OCI-LY7 (cell line): Measurements from ENCODE around the gene PADI6. TPM values are rescaled to one million over a fixed set of nuclear protein-coding genes. Genes with fewer than 3 reads are reported as not detected.

Source experiments
- BruUV-seq: library from RNA; stranded (reverse); fragments of 400-500 nt; replicated peaks from 2 replicates; lab custom pipeline; 2021; lab: Mats Ljungman, UMichigan
- CTCF ChIA-PET: fragments of 300-600 bp; sonication (Branson Sonifier 250); formaldehyde crosslinking; loops from one replicate; lab custom pipeline; 2022; ENCODE audit warnings: antibody characterized with exemption; ENCODE audit not compliant: unreplicated experiment; lab: Charles Lee
- POLR2A ChIA-PET: fragments of 300-600 bp; sonication (Branson Sonifier 250); formaldehyde crosslinking; loops from one replicate; lab custom pipeline; 2022; ENCODE audit warnings: antibody characterized with exemption; lab: Charles Lee
- DNase-seq: peaks from one replicate; pipeline ENCODE4 v3.0.0-alpha.2; 2015; ENCODE audit warnings: low spot score
- H2AFZ ChIP-seq: fragments of 200-600 bp; sonication (generic), shearing (Covaris generic); 2 replicates; pipeline ENCODE4 v1.6.1; 2014; ENCODE audit warnings: mild to moderate bottlenecking, antibody characterized with exemption, low read length, moderate library complexity
- H3K27ac ChIP-seq: fragments of 200-600 bp; sonication (generic); 2 replicates; pipeline ENCODE4 v1.5.1; 2014; ENCODE audit warnings: mixed run types, low read depth, mild to moderate bottlenecking, moderate library complexity, low read length, inconsistent platforms; ENCODE audit not compliant: poor library complexity, severe bottlenecking
- H3K36me3 ChIP-seq: fragments of 200-600 bp; sonication (generic); 2 replicates; pipeline ENCODE4 v1.6.1; 2014; ENCODE audit warnings: mild to moderate bottlenecking, antibody characterized with exemption, low read length, moderate library complexity, mixed read lengths; ENCODE audit not compliant: insufficient read depth
- H3K4me1 ChIP-seq: fragments of 200-600 bp; sonication (generic); 2 replicates; pipeline ENCODE4 v1.5.1; 2014; ENCODE audit warnings: mild to moderate bottlenecking, low read length; ENCODE audit not compliant: insufficient read depth, poor library complexity, severe bottlenecking
- H3K4me2 ChIP-seq: fragments of 200-600 bp; sonication (generic); 2 replicates; pipeline ENCODE4 v1.6.1; 2014; ENCODE audit warnings: mild to moderate bottlenecking, low read length
- H3K4me3 ChIP-seq: fragments of 200-600 bp; sonication (generic); 2 replicates; pipeline ENCODE4 v1.5.1; 2014; ENCODE audit warnings: mild to moderate bottlenecking, low read depth, low read length; ENCODE audit not compliant: poor library complexity, severe bottlenecking
- H3K79me2 ChIP-seq: fragments of 200-600 bp; sonication (generic); 2 replicates; pipeline ENCODE4 v1.6.1; 2016; ENCODE audit warnings: low read depth, mild to moderate bottlenecking, low read length, moderate library complexity, mixed read lengths; ENCODE audit not compliant: insufficient read depth
- H3K9me2 ChIP-seq: fragments of 200-600 bp; sonication (generic); 2 replicates; pipeline ENCODE4 v1.6.1; 2016; ENCODE audit warnings: mild to moderate bottlenecking, low read length, mixed read lengths; ENCODE audit not compliant: insufficient read depth
- H3K9me3 ChIP-seq: fragments of 200-600 bp; sonication (generic); 2 replicates; pipeline ENCODE4 v1.6.1; 2014; ENCODE audit warnings: mild to moderate bottlenecking, mixed run types, low read length, mixed read lengths
- H4K20me1 ChIP-seq: fragments of 200-600 bp; sonication (generic); 2 replicates; pipeline ENCODE4 v1.6.1; 2014; ENCODE audit warnings: mild to moderate bottlenecking, antibody characterized with exemption, low read length, moderate library complexity, mixed read lengths; ENCODE audit not compliant: insufficient read depth
- CTCF ChIP-seq: fragments of 200-600 bp; sonication (generic); conservative IDR thresholded peaks from 2 replicates; pipeline ENCODE4 v1.5.1; 2014; ENCODE audit warnings: mild to moderate bottlenecking, antibody characterized with exemption, low read length, moderate library complexity, mixed read lengths
- EZH2phosphoT487 ChIP-seq: fragments of 200-600 bp; sonication (generic); IDR thresholded peaks from 2 replicates; pipeline ENCODE4 v1.6.1; 2018; ENCODE audit warnings: low read depth, borderline replicate concordance, mild to moderate bottlenecking, mixed run types, antibody characterized with exemption, low read length, moderate library complexity, mixed read lengths
- intact Hi-C: fragments of 100-400 bp; cut with micrococcal nuclease; formaldehyde crosslinking; loops from one replicate; pipeline ENCODE4 v1.10.0; 2022; ENCODE audit not compliant: unreplicated experiment
- total RNA-seq, 2 experiments: library from RNA; depleted of rRNA in 1 of 2; stranded (reverse); fragments of >200 nt in 1 of 2; shearing (Covaris generic) in 1 of 2; gene quantifications; 2 replicates each; pipeline ENCODE4 v1.2.3, GENCODE V29; 2014 to 2022

Gene PADI6
- total RNA-seq, 2 experiments from 2014 or later, result not detected

DNA sequence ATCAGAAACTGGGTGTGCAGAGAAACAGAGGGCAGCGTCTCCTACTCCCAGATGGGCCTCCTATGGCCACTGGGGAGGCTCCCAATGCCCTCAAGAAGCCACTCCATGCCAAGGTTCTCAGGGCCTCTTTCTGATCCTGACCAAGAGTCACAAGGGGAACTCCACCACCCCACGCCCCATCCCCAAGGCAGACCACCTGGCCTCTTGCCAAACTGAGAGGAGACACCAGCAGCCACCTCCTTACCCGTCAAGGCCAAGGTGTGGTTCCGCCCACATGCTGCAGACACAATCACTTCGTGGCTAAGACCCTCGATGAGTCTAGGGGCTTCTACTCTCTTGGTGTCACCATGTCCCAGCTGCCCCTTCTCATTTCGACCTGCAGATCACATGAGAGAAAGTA, 50.5 kb downstream of the PADI6 start:
- TF ChIP-seq CTCF (no peak), EZH2phosphoT487 (no peak)
- DNase-seq, result no peak
- Histone ChIP-seq H2AFZ (no peak overlapping the region), H3K27ac (no peak overlapping the region), H3K4me3 (no peak overlapping the region), H3K4me1 (no peaks in the 10 kb centered on the region), H3K79me2 (peaks cover 7% of the 10 kb centered on the region; the same call in 1 of the 2 replicates), H3K36me3 (peaks cover 100% of the 10 kb centered on the region), H3K9me2 (no peaks in the 10 kb centered on the region), H3K9me3 (no peaks in the 10 kb centered on the region), H3K4me2 (no peak overlapping the region), H4K20me1 (peaks cover 17% of the 10 kb centered on the region)
- BruUV-seq, result no TSS peak
- CTCF ChIA-PET, result no interaction called here
- intact Hi-C loops, result loop anchor here (5.0 kb wide), 1 partner anchor 65 kb away; no protein-coding TSS in a partner anchor
- POLR2A ChIA-PET, result no interaction called here

- Histone ChIP-seq H3K4me3 (no peak overlapping the region), H3K36me3 (peaks cover 100% of the 10 kb centered on the region), H3K9me3 (no peaks in the 10 kb centered on the region), H3K4me1 (no peaks in the 10 kb centered on the region), H2AFZ (no peak overlapping the region), H3K27ac (no peak overlapping the region), H3K9me2 (no peaks in the 10 kb centered on the region), H4K20me1 (peaks cover 14% of the 10 kb centered on the region), H3K4me2 (no peak overlapping the region), H3K79me2 (peaks cover 13% of the 10 kb centered on the region; the same call in 1 of the 2 replicates)
- ChIA-PET CTCF (no interaction called here), POLR2A (no interaction called here)
- BruUV-seq, result no TSS peak
- DNase-seq, result no peak
- intact Hi-C loops, result loop anchor here (5.0 kb wide), 1 partner anchor 63 kb away; no protein-coding TSS in a partner anchor
- TF ChIP-seq EZH2phosphoT487 (no peak), CTCF (no peak)
Measured at GRCh38 chr1:17423781-17424245, 51.8 kb downstream of the PADI6 start.

DNA sequence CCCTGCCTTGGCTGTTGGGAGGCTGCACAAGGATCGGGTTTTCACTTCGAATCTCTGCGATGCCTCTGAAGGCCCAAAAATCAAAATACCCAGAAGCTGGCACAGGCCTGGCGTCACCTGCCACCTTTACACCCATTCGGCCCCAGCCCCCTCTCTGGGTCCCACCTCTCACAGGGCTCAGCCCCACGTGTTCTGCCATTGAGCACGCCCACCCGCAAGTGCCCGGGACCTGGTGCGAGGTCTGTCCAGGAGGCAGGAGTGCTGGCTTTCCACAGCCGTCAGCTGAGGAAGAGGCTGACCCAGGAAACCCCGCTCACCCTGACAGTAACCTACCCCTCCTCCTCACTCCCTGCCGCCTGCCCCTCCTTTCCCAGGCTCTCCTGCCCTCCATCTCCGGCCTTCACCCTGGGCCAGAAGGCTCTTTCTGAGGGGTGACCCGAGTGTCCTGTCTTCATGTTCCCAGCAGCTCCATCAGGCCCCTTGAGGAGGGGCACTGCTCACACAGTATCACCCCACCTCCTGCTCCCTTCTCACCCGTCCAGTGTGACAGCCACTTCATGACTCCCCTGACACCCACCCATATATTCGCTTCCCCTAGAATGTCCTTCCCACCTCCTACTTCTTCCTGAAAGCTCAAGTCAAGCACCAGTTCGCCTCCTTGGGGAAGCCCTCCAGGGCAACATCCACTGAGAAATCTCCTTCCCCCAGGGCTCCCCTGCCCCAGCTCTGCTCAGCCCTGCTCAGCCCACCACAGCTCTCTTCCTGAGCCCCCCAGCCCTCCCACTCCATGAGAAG, 54.0 kb downstream of the PADI6 start:
- POLR2A ChIA-PET, result no interaction called here

More for the DNA sequence above, 54.0 kb downstream of the PADI6 start:
- no peak for DNase-seq
- Histone ChIP-seq H3K9me2 (no peaks in the 10 kb centered on the region), H3K9me3 (no peaks in the 10 kb centered on the region), H3K4me2 (no peak overlapping the region), H3K27ac (no peak overlapping the region), H2AFZ (no peak overlapping the region), H4K20me1 (peaks cover 23% of the 10 kb centered on the region; the same call in 1 of the 2 replicates), H3K79me2 (peaks cover 35% of the 10 kb centered on the region), H3K4me3 (no peak overlapping the region), H3K4me1 (no peaks in the 10 kb centered on the region), H3K36me3 (peaks cover 99% of the 10 kb centered on the region)
- no TSS peak for BruUV-seq
- CTCF ChIA-PET, result no interaction called here
- intact Hi-C loops, result no loop called here
- TF ChIP-seq CTCF, result no peak
- TF ChIP-seq EZH2phosphoT487, result no peak
